SK-N-SH treated with all-trans-retinoic acid at 6 μM for 48 hours (cell line): Measurements from ENCODE around the gene CORO7.
"Not testable (repeated sequence)": the region's sequence is repeated elsewhere in the genome, so short reads cannot be mapped to it uniquely, and the experiment has no call there.

ENCODE experiments used
- BACH2 ChIP-seq: fragments of 250-450 bp; sonication (Bioruptor Pico); IDR thresholded peaks from 2 replicates; pipeline ENCODE4 v1.9.0; 2021; ENCODE audit warnings: mild to moderate bottlenecking, borderline replicate concordance
- PATZ1 ChIP-seq: fragments of 250-450 bp; sonication (Bioruptor Pico); IDR thresholded peaks from 2 replicates; pipeline ENCODE4 v1.8.0; 2020; ENCODE audit warnings: mild to moderate bottlenecking, moderate library complexity, borderline replicate concordance
- SNAI2 ChIP-seq: fragments of 250-450 bp; sonication (Bioruptor Pico); IDR thresholded peaks from 2 replicates; pipeline ENCODE4 v1.5.0; 2020; ENCODE audit warnings: mild to moderate bottlenecking, moderate library complexity
- ZC3H10 ChIP-seq: fragments of 250-450 bp; sonication (Bioruptor Pico); IDR thresholded peaks from 2 replicates; pipeline ENCODE4 v1.5.1; 2021; ENCODE audit warnings: mild to moderate bottlenecking, moderate library complexity

- TF ChIP-seq SNAI2, BACH2, PATZ1, ZC3H10 (CRISPR knock-in tag): not testable (repeated sequence)
Observed at GRCh38 chr16:4393850-4394249, 22.5 kb downstream of the CORO7 start.
